ENCODE results near the gene GP5.

GP5 gene

DNA sequence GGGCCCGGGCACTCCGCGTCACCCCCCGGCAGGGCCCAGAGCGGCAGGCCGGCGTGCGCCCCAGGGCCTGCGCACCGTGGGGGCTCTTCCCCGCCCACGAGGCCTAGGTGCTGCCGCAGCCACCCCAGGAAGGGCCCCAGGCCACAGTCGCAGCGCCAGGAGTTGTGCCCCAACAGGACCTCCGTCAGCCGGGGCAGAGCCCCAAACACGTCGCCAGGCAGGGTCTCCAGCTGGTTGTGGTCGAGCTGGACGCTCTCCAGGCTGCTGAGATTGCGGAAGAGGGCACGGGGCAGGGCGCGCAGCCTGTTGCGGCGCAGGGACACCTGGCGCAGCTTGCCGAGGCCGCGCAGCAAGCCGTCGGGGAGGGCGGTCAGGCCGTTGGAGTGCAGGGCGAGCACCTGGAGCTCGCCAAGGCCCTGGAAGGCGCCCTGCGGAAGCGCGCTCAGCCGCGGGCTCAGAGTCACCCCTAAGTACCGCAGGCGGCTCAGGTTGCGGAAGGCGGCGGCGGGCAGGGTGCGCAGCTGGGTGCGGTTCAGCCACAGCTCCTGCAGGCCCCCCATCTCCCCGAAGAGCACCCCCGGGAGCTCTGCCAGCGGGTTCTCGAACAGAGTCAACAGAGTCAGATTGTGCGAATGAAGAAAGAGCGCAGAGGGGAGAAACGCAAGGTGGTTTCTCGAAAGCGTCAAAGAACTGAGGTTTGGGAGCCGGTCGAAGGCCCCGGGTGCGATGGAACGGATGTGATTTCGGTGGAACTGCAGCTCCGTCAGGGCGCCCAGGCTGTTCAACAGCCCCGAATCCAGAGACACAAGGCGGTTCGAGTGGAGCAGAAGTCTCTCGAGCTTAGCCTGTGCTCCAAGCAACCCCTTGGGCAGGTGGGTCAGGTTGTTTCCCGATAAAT lies 2.0 kb downstream of the GP5 start:
- peak; percentile 29 for DNase-seq

DNA sequence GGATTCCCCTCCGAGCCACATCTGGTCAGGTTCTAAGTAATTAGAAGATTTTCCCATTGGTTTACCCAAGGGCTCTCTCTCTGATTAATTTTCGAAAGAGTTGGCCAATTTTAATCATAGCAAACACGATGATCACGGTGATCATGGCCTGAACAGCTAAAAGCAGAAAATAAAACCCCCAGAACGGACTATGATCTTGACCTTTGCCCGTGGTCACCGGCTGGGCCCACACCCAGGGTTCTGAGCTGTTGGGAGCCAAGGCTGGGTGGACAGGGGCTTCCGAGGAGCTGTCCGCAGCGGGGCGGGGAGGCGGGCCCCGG lies 2.6 kb downstream of the GP5 start:
- no peak for DNase-seq

DNA sequence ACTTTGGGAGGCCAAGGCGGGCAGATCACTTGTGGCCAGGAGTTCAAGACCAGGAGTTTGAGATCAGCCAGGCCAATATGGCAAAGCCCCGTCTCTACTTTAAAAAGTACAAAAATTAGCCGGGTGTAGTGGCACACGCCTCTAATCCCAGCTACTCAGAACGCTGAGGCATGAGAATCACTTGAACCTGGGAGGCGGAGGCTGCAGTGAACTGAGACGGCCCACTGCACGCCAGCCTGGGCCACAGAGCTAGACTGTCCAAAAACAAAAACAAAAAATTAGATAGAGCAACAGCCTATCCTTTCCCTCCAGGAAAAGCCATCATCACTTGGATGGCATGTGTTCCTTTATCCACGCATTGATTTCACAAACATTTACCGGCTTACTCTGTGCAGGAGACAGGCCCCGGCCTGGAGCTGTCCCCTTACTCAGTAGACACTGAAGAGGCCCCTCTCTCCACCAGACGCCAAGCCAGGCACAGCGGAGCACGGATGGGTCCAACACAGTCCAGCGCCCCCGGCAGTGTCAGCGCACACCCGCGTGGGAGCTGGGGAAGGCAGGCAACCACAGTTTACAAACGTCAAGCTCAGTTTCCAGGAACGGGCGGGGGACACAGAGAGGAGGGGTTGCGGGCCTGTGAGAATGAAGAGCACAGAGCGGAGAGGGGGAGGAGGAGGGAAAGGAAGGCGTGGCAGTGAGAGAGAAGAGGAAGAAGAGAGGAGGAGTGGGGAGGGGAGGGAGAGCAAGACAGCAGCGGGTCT lies 3.1 kb downstream of the GP5 start:
- peak; percentile 57 for DNase-seq

- DNase-seq, result no peak
Observed at GRCh38 chr3:194395212-194395611, 3.9 kb downstream of the GP5 start.

DNA sequence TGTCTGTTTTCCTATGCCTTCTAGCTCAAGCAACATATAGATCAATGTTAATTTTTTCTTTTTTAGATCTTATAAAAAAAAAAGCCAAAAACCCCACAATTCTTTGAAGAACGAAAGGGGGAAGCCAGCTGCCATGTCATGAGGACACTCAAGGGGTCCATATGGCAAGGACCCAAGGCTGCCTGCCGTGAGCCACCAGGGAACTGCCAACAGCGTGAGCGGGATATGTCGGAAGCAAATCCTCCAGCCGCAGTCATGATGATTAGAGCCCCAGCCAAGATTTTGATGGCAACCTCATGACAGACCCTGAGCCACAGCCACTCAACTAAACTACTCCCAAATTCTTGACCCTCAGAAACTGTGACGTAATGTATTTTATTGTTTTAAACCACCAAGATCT lies 6.5 kb downstream of the GP5 start:
- DNase-seq, result no peak

GRCh38 chr3:194390835-194391234 lies 8.2 kb downstream of the GP5 start:
- DNase-seq, result no peak

DNA sequence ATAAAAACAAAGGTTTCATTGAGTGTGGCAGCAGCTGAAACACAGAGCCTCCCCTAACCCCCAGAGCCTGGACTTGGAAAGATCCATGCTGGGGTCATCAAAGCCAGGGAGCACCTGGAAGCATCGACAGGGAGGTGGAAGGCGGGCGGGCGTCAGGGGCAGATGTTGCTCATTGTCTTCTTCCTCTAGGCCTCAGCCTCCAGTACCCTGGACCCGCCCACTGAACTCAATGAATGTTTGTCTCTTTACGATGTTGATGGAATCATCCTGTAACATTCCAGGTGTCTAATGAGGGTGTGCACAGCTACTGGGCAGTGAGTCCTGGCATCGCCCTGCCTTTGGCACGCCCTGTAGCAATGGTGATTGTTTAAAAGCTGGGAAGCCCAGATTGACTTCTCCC lies 9.8 kb downstream of the GP5 start:
- no peak for DNase-seq

DNA sequence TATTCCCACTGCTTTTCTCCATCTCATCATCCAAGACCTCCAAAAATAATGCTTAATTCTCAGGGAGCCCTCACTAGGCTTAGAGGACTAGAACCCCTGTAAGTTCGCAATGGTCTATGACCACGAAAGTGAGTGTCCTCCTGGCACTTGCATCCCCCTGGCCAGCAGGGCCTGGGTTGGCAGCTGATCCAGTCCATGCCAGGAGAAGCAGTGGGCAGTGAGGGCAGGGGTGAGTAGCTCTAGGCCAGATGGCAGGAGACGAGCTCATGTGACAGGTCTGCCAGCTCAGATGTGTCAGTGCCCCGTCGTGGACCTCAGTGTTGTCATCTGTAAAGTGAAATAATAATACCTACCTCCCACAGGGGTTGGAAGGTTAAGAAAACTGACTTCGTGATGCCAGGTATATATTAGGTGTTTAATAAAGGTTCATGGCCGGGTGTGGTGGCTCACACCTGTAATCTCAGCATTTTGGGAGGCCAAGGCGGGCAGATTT lies 11.1 kb downstream of the GP5 start:
- no peak for DNase-seq

- no peak for DNase-seq
Observed at GRCh38 chr3:194387276-194387675, 11.8 kb downstream of the GP5 start.

- DNase-seq, result no peak
Observed at GRCh38 chr3:194386648-194387047, 12.4 kb downstream of the GP5 start.

- DNase-seq, result no peak
Observed at GRCh38 chr3:194386066-194386465, 13.0 kb downstream of the GP5 start.

DNA sequence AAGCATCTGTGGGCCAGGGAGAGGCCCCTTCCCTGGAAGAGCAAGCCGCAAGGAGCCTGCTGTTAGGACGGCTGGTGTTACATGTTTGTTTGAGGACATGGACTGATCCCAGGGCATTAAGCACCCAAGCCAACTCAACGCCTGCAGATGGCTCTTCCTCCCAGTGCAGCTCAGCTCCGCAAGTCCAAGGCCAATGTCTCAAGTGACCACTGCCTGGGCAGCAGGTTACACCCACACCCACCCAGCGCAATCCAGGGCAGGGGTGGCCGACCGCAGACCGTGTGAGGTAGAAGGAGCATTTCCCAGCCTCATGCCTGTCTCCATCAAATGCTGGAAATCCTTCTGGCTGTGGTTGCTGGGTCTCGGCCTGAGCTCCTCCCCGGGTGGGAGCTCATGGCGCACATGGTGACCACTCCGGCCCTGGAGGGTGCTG lies 14.5 kb downstream of the GP5 start:
- no peak for DNase-seq

DNA sequence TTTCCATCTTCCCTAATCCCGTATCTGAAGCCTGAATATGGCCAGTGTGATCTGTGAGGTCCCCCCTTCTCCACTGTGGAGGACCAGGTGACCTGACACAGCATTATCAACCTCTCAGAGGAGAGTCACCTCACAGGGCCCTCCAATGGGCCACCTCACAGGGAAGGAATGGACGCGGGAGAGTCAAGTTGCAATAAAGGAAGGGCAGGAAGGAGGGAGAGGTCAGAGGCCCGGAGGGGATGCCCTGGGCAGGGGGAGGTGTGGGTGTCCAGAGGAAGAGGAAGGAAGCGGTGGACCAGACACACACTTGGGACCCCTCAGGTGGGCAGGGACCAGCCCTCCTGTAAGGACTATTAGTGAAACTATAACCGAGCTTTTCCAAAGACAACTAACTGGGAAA lies 14.9 kb downstream of the GP5 start:
- no peak for DNase-seq

DNA sequence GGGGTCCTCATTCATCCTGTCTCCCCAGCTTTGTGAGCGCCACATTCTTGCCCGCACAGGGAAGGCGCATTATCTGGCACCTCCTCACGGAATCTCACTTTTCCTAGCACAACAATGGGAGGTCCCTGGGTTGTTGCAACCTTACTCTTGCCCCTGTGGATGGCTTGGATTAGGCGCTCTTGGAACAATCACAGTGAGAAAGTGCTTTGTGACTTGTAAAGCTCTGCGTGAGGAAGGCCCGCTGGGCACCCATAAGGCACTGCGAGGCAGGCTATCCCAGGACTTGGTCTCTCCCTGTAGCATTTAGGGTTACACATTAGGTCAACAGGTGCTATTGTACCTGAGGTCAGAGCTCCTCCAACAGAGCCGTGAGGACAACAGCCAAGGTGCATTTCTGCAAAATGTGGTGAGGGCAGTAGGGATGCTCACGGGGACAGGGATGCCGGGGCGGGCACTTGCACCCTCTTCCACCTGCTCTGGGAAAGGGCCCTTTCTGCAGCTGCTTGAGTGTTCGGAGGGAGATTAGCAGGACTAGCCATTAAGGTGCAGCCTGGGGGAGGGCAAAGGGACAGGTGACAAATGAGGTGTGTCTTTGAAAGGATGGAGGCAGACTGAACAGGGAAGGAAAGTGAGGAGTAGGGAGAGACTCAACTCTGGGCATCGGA lies 15.7 kb downstream of the GP5 start:
- DNase-seq, result no peak

DNA sequence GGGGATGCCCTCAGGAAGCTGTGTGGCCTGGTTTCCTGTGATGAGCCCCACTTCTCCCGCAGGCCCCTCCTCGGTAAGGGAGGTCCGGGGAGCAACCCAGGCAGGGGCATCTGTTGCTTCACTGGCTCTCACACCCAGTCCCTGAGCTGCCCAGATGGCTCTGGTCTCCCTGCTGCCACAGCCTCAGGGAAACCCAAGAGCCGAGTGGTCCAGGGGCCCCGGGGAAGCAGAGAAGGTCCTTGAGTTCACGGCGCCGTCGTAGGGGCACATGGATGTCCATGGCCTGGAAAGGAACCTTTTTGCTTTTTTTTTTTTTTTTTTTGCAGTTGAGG lies 16.2 kb downstream of the GP5 start:
- DNase-seq, result no peak

DNA sequence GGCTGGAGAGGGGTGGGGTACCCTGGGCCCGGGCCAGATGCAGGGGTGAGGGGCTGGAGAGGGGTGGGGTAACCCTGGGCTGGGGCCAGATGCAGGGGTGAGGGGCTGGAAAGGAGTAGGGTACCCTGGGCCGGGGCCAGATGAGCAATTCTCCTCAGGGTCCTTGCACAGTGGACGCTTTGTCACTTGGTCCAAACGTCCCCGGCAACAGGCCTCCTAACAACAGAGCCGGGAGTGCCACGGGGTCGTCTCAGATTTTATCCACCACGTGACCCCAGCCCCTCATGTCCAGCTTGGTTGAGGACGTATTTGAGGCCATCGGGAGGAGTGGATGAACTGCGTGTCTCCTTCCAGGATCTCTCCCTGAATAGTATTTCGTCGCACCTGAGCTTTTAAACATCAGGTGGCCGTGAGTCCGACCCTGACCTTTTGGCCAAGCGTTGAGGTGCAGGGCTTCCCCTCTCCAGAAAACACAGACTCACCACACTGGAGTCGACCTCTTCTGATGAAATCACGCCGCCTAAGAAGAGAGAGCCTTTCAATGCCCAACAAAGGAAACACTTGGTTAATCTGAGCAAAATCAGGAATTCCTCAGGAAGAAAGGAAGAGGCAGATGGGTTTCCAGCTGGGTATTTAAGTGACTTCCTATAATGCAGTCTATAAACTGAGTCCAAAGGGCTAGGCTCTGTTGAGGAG lies 16.7 kb downstream of the GP5 start:
- DNase-seq, result no peak

DNA sequence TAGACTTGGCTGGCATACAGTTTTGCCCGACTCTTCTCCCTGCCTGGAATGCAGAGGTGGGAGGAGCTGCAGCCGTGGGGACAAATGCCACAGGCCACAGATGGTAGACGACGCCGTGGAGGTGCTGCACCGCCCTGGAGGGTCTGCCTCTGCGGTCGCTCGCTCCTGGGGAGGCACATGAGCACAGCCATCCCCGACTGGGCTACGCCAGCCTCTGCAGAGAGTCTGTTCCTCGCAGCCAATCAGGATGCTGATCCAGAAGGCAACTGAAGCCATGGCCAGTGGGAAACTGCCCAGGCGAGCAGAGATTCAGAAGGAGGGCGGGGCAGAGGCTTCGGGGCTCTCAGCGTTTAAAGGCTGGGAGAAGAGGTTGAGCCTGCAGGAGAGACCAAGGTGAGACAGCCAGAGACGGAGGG lies 17.6 kb downstream of the GP5 start:
- DNase-seq, result no peak

DNA sequence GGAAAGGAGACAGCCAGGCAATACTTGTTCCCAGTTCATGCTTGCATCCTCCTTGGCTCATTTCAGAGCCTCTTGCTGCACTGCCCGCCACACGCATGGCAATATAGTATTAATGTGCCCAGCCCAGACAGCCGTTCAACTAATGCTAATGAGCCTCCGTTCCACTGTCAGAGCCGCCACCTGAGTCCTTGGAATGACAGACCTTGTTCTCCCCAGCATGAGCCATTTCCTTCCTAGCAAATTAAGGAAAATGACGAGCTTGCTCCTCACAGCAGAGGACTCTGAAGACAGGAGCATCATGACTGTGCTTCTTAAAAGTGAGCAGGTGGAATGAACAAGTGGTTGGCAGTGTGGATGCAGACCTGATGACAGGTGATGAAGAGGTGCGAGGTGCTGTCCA lies 18.7 kb downstream of the GP5 start:
- DNase-seq, result no peak

DNA sequence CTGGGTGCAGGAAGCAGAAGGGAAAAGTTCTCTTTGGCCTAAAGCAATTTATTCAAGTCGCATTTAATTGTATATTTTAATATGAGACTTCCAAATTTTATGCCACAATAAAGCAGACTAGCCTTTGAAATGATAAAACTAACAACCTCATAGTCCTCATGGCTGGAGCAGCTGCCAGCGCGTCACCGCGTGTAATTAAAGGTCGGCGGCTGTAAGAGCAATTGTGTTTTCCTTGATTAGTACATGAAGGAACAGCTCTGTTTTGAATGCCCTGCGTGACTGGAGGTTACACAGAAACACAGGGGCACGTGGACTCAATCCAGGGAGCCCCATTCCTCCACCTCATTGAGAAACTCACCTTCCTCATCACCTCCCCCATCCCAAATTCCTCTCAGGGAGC lies 19.4 kb downstream of the GP5 start:
- no peak for DNase-seq

DNA sequence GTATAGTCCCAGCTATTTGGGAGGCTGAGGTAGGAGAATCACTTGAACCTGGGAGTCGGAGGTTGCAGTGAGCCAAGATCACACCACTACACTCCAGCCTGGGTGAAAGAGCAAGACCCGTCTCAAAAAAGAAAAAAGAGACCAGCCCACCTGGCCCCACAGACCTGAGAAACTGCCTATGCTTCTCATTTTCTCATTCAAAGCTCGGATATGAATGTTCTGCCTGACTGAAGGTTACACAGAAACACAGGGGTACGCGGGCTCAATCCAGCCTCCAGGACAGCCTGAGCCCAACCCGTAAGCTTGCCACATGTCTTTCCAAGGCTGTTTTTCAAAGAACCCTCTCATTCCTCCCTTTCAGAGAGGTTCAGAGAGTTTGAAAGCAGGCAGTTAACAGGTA lies 19.8 kb downstream of the GP5 start:
- DNase-seq, result no peak

- DNase-seq, result no peak
Observed at GRCh38 chr3:194377708-194378107, 21.4 kb downstream of the GP5 start.

DNA sequence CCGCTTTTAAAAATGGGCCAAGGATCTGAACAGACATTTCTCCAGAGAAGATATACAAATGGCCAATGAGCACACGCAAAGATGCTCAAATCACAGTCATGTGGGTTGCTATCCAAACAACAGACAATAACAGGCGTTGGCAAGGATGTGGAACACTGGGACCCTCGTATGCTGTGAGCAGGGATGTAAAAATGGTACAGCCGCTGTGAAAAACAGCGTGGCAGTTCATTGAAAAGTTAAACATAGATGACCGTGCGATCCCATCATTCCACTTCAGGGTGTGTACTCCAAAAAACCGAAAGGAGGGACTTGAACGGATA lies 22.9 kb downstream of the GP5 start:
- DNase-seq, result no peak

DNA sequence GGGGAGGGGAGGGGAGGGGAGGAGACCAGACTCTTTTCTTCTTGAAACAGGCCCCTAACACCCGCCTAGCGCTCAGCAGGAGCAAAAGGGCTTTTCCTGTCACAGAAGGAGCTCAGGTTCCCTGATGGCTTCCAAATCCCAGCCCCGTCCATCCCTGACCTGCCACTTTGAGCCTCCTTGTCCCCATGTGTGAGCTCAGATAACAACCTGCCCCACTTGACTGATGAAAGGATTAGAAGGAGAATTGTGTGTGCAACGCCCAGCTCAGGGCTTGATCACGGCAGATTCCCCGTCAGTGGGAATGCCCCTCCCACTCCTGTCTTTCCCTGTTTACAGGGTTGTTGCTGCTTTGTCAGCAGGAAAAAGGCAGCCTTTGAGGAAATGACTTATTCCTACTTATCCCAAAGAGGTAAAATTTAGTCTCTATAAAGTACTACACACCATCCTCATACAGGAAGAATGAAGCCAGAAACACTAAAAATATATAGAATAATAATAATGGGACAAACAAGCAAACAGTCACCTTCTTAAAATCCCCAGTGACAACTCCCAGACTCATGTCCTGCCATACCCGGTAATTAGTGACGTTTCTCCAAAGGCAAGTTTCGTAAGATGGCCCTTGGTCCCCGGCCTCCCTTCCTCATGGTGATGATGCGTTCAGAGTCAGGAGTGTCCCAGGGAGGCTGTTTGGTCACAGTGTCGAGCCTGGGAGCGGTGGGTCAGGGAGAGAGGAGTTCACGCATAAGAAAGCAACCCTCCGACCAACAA lies 23.4 kb downstream of the GP5 start:
- no peak for DNase-seq

All from hematopoietic multipotent progenitor cell treated with erythropoietin and hydrocortisone succinate and interleukin-3 and kit ligand, for 6 days (in vitro differentiated cells).